AG08395 (cell line): ENCODE data around the gene SETDB2.

Experiments used
- DNase-seq: peaks from one replicate; pipeline ENCODE4 v3.0.0; 2012; ENCODE audit warnings: mixed read lengths, low spot score

The SETDB2 gene

GRCh38 chr13:49428041-49428763, 15.9 kb upstream of the SETDB2 start:
- DNase-seq, result no peak

- no peak for DNase-seq
Measured at GRCh38 chr13:49429121-49429520, 15.0 kb upstream of the SETDB2 start.

GRCh38 chr13:49435992-49436391, 8.1 kb upstream of the SETDB2 start:
- peak; percentile 6 for DNase-seq

- DNase-seq, result peak; percentile 45
Measured at GRCh38 chr13:49436890-49437289, 7.2 kb upstream of the SETDB2 start.

GRCh38 chr13:49437705-49438104, 6.4 kb upstream of the SETDB2 start:
- DNase-seq, result no peak

GRCh38 chr13:49439609-49440008, 4.5 kb upstream of the SETDB2 start:
- DNase-seq, result no peak

GRCh38 chr13:49441312-49441711, 2.8 kb upstream of the SETDB2 start:
- DNase-seq, result no peak

GRCh38 chr13:49441846-49442245, 2.2 kb upstream of the SETDB2 start:
- no peak for DNase-seq

GRCh38 chr13:49443357-49443703, 744 bp upstream of the SETDB2 start:
- DNase-seq, result peak; percentile 34

GRCh38 chr13:49444524-49445395, 686 bp downstream of the SETDB2 start:
- DNase-seq, result peak; percentile 46

GRCh38 chr13:49446473-49446872, 2.4 kb downstream of the SETDB2 start:
- DNase-seq, result no peak

GRCh38 chr13:49448753-49449152, 4.7 kb downstream of the SETDB2 start:
- no peak for DNase-seq

GRCh38 chr13:49450105-49450819, 6.2 kb downstream of the SETDB2 start:
- DNase-seq, result no peak

- no peak for DNase-seq
Measured at GRCh38 chr13:49452725-49453457, 8.8 kb downstream of the SETDB2 start.

GRCh38 chr13:49453465-49453864, 9.4 kb downstream of the SETDB2 start:
- DNase-seq, result no peak

GRCh38 chr13:49454388-49455006, 10.4 kb downstream of the SETDB2 start:
- peak; percentile 19 for DNase-seq

- no peak for DNase-seq
Measured at GRCh38 chr13:49455007-49455398, 10.9 kb downstream of the SETDB2 start.

GRCh38 chr13:49456156-49456555, 12.1 kb downstream of the SETDB2 start:
- no peak for DNase-seq

GRCh38 chr13:49457221-49457620, 13.1 kb downstream of the SETDB2 start:
- peak; percentile 15 for DNase-seq

- DNase-seq, result no peak
Measured at GRCh38 chr13:49459580-49459979, 15.5 kb downstream of the SETDB2 start.

- no peak for DNase-seq
Measured at GRCh38 chr13:49464085-49464484, 20.0 kb downstream of the SETDB2 start.
